ENCODE measurements around the gene URM1.
A peak's percentile ranks its signal among the peaks of the same experiment; 100 is the strongest.

URM1 gene

DNA sequence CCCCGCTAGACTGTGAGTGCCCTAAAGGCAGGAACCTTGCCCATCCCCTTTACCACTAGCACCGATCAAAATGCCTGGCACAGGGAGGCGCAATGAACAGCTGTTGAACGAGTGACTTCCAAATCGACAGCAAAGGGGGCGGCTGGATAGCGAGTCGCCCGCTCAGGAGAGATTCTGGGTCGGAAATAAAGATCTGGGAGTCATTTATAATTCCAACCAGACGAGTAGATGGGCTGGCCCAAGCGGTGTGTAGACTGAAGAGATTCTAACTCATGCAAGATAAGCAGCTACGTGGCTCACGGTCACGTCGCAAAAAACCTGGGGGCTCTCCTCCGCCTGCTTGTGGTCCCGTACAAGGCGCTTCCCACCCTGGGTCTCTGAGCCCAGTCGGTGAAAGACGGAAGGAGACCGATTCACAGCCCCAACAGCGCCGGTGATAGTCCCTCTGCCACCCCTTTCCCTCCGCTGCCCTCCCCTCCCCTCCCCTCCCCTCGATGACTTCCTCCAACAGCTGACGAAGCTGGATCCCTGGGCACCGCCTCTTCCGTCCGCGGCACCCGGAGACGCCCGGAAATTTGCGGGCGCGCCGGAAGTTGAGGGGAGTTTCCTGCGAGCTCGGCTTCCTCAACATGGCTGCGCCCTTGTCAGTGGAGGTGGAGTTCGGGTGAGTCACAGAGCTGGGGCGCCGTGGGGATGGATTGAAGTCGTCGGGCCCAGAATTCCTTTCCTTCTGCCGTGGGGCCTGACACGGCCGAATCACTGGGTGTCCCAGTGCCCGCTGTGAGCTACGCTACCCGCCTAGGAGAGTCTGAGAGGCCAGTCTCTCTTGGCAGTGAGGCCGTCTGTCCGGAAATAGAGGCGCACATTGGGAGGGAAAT is at the start of gene URM1:
Gene URM1, plus strand, starts transcription at position 623 of the 878 bp plus-strand sequence. Its CDS starts 7 bp downstream, at position 630.
- TF ChIP-seq EZH2 (IDR thresholded peaks at IDR 0.05) (no peak), POLR2AphosphoS5 (IDR thresholded peaks at IDR 0.05; ENCODE audit: borderline replicate concordance, low read depth, low read length) (peak; percentile 81)
- Histone ChIP-seq H3K36me3 (ENCODE audit: insufficient read depth, low read length) (no peaks in the 10 kb centered on the region), H3K9ac (ENCODE audit: insufficient read length) (peak within 1 kb of the TSS; percentile 93), H3K27ac (peak within 1 kb of the TSS; percentile 72; the same call in 1 of the 2 replicates), H3K4me3 (peak within 1 kb of the TSS; percentile 97), H3K9me3 (ENCODE audit: low read depth, low read length) (no peaks in the 10 kb centered on the region)
- DNase-seq (ENCODE audit: low read depth, low spot score) = peak; percentile 47

DNA sequence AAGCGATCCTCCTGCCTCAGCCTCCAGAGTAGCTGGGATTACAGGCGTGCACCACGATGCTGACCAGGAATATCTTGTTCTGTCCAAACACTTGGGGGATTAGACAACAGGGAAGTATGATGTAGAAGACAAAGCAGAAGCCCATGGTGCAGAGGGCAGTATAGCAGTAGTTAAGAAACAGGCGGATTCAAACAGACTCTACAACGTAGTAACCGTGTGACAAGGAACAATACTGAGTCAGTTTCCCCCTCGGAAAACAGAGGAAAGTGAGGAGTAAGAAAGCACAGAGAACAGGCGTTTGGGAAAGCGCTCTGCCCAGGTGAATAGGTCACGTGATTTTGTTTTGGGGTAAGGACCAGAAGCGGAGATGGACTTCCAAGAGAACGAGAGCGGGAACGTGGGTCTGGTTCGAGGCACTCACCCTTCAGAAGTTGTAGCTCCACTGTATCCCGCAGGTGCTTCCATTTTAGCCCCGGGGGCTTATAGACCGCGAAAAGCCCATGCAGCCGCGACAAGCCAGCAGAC is 49.2 kb upstream of the URM1 start:
- no peak overlapping the region for H3K27ac ChIP-seq
- H3K36me3 ChIP-seq (ENCODE audit: insufficient read depth, low read length) = peaks cover 21% of the 10 kb centered on the region; the same call in 1 of the 2 replicates
- no peak for DNase-seq (ENCODE audit: low read depth, low spot score)
- TF ChIP-seq EZH2 (IDR thresholded peaks at IDR 0.05) = no peak
- no peak for TF ChIP-seq FOXP2 (optimal IDR thresholded peaks at IDR 0.05; ENCODE audit: control extremely low read depth, extremely low read length, insufficient read depth)
- TF ChIP-seq POLR2AphosphoS5 (IDR thresholded peaks at IDR 0.05; ENCODE audit: borderline replicate concordance, low read depth, low read length) = no peak
- no peaks in the 10 kb centered on the region for H3K9me3 ChIP-seq (ENCODE audit: low read depth, low read length)
- H3K9ac ChIP-seq (ENCODE audit: insufficient read length) = peak overlapping the region; percentile 98
- peak overlapping the region; percentile 94 for H3K4me3 ChIP-seq

DNA sequence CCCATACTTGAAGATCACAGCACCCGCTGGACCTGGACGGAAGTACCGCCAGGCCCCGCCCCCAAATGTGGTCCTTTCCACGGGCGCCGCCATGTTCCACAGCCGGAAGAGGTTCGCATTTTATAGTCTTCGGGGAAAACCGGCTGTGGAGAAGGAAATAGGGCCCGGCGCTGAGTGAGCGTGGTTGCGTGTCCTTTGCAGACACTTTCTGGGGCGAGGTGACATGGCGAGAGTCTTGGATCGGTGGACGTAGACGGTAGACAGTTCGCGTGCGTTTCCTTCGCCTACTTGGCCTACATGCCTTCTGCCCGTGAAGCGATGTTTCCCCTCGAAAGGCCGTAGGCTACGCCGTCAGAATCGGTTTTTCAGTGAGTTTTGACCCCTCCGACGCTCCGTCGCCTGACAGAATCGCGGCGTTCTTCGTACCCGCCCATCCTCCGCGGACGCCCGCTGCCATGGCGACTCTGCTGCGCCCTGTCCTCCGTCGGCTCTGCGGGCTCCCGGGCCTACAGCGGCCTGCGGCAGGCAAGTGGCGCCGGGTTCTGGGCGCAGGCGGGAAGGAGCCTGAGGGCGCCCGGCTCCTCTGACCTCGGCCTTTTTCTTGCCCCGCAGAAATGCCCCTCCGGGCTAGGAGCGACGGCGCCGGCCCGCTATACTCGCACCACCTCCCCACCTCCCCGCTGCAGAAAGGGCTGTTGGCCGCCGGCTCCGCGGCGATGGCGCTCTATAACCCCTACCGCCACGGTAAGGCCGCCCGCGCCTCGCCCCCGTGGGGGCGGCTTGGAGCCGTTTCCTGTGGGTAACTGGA is 48.6 kb upstream of the URM1 start, which contains the start of the genes COQ4 and TRUB2:
Gene COQ4, plus strand, starts transcription at position 436 of the 808 bp plus-strand sequence. Its CDS starts 20 bp downstream, at position 456.
Gene TRUB2, minus strand, starts transcription at position 44 of the 808 bp plus-strand sequence. Its CDS starts 39 bp downstream, at position 5.
- Histone ChIP-seq H3K9me3 (ENCODE audit: low read depth, low read length) (no peaks in the 10 kb centered on the region), H3K4me3 (peak within 1 kb of the TSS; percentile 94), H3K27ac (peak within 1 kb of the TSS; percentile 97), H3K9ac (ENCODE audit: insufficient read length) (peak within 1 kb of the TSS; percentile 98), H3K36me3 (ENCODE audit: insufficient read depth, low read length) (peaks cover 15% of the 10 kb centered on the region; the same call in 1 of the 2 replicates)
- TF ChIP-seq FOXP2 (optimal IDR thresholded peaks at IDR 0.05; ENCODE audit: control extremely low read depth, extremely low read length, insufficient read depth) (peak; percentile 34), POLR2AphosphoS5 (IDR thresholded peaks at IDR 0.05; ENCODE audit: borderline replicate concordance, low read depth, low read length) (peak; percentile 88), EZH2 (IDR thresholded peaks at IDR 0.05) (no peak)
- DNase-seq (ENCODE audit: low read depth, low spot score) = peak; percentile 79

DNA sequence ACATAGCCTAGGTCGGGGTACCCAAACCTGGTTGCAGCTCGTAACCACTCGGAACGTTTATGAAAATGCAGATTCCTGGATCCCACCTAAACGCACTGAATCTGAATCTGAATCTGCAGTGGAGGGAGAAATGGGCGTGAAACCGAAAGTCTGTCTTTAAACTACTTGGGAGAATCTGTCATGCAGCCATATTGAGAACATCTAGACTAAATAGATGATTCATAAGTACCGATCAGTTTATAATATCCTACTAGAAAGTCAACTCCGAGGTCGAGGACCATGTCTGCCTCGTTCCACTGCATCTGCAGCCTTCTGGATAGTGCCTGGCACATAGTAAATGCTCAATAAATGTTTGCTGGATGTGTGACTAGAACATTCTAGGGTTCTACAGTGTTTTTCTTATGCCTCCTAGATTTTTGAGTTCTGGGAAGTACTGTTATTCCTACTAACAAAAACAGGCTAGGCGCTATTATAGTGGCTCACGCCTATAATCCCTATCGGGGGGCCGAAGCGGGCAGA is 47.9 kb upstream of the URM1 start:
- H3K36me3 ChIP-seq (ENCODE audit: insufficient read depth, low read length) = peaks cover 15% of the 10 kb centered on the region; the same call in 1 of the 2 replicates
- peak overlapping the region; percentile 94 for H3K4me3 ChIP-seq
- H3K27ac ChIP-seq = 0 out of 2 replicates have a peak overlapping the region, but pooled peaks have one; percentile 3
- no peak for DNase-seq (ENCODE audit: low read depth, low spot score)
- TF ChIP-seq POLR2AphosphoS5 (IDR thresholded peaks at IDR 0.05; ENCODE audit: borderline replicate concordance, low read depth, low read length) (no peak), EZH2 (IDR thresholded peaks at IDR 0.05) (no peak), FOXP2 (optimal IDR thresholded peaks at IDR 0.05; ENCODE audit: control extremely low read depth, extremely low read length, insufficient read depth) (no peak)
- H3K9me3 ChIP-seq (ENCODE audit: low read depth, low read length) = no peaks in the 10 kb centered on the region
- peak overlapping the region; percentile 98 for H3K9ac ChIP-seq (ENCODE audit: insufficient read length)

DNA sequence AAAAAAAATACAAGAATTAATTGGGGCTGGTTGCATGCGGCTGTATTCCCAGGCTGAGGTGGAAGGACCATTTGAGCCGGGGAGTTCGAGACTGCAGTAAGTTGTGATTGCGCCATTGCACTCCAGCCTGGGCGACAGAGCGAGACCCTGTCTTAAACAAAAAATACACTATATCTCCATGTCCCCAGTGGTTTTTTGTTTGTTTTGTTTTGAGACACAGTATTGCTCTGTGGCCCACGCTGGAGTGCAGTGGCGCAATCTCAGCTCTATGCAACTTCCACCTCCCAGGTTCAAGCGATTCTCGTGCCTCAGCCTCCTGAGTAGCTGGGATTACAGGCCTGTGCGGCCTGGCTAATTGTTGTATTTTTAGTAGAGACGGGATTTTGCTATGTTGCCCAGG is 47.4 kb upstream of the URM1 start:
- H3K27ac ChIP-seq = no peak overlapping the region

DNA sequence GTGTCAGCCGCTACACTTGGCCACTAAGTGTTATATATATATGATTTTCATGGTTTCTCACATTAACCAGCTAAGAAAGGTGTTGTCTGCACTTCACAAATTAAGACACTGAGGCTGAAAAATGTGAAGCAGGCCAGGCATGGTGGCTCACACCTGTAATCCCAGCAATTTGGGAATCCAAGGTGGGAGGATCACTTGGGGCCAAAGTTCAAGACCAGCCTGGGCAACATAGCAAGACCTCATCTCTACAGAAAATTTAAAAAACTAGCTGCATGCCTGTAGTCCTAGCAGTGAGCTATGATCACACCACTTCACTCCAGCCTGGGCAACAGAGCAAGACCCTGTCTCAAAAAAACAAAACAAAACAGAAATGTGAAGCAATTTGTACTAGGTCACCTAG is 46.8 kb upstream of the URM1 start:
- no peak overlapping the region for H3K27ac ChIP-seq
- no peak overlapping the region for H3K9ac ChIP-seq (ENCODE audit: insufficient read length)
- no peaks in the 10 kb centered on the region for H3K9me3 ChIP-seq (ENCODE audit: low read depth, low read length)

More for the DNA sequence above, 47.4 kb upstream of the URM1 start:
- no peaks in the 10 kb centered on the region for H3K9me3 ChIP-seq (ENCODE audit: low read depth, low read length)
- peak overlapping the region; percentile 98 for H3K9ac ChIP-seq (ENCODE audit: insufficient read length)
- H3K4me3 ChIP-seq = peak overlapping the region; percentile 94
- no peak for DNase-seq (ENCODE audit: low read depth, low spot score)
- H3K36me3 ChIP-seq (ENCODE audit: insufficient read depth, low read length) = peaks cover 15% of the 10 kb centered on the region; the same call in 1 of the 2 replicates
- TF ChIP-seq POLR2AphosphoS5 (IDR thresholded peaks at IDR 0.05; ENCODE audit: borderline replicate concordance, low read depth, low read length) = no peak
- TF ChIP-seq EZH2 (IDR thresholded peaks at IDR 0.05) = no peak
- no peak for TF ChIP-seq FOXP2 (optimal IDR thresholded peaks at IDR 0.05; ENCODE audit: control extremely low read depth, extremely low read length, insufficient read depth)

DNA sequence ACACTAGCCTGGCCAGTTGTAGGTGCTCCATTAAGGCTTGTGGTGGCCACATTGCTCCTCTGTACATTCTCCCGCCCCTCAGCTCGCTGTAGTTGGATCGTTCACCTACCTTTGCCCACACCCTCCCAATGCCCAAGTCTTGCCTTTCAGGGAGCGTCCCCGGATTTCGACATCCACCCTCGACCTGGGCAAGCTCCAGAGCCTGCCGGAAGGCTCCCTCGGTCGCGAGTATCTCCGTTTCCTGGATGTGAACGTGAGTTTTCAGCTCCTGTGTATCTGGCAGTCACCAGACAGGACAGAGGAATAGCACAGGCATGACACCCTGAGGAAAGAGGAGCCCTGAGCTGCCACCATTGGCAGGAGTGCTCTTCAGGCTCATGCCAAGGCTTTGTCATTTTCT is 45.5 kb upstream of the URM1 start:
- no peaks in the 10 kb centered on the region for H3K9me3 ChIP-seq (ENCODE audit: low read depth, low read length)
- H3K4me3 ChIP-seq = no peak overlapping the region
- no peak for DNase-seq (ENCODE audit: low read depth, low spot score)
- no peak overlapping the region for H3K27ac ChIP-seq
- peaks cover 15% of the 10 kb centered on the region; the same call in 1 of the 2 replicates for H3K36me3 ChIP-seq (ENCODE audit: insufficient read depth, low read length)
- H3K9ac ChIP-seq (ENCODE audit: insufficient read length) = no peak overlapping the region
- no peak for TF ChIP-seq EZH2 (IDR thresholded peaks at IDR 0.05)
- TF ChIP-seq FOXP2 (optimal IDR thresholded peaks at IDR 0.05; ENCODE audit: control extremely low read depth, extremely low read length, insufficient read depth) = no peak
- TF ChIP-seq POLR2AphosphoS5 (IDR thresholded peaks at IDR 0.05; ENCODE audit: borderline replicate concordance, low read depth, low read length) = no peak

More for the DNA sequence above, 46.8 kb upstream of the URM1 start:
- TF ChIP-seq POLR2AphosphoS5 (IDR thresholded peaks at IDR 0.05; ENCODE audit: borderline replicate concordance, low read depth, low read length) (no peak), FOXP2 (optimal IDR thresholded peaks at IDR 0.05; ENCODE audit: control extremely low read depth, extremely low read length, insufficient read depth) (no peak), EZH2 (IDR thresholded peaks at IDR 0.05) (no peak)
- DNase-seq (ENCODE audit: low read depth, low spot score) = no peak
- Histone ChIP-seq H3K4me3 (no peak overlapping the region), H3K36me3 (ENCODE audit: insufficient read depth, low read length) (peaks cover 15% of the 10 kb centered on the region; the same call in 1 of the 2 replicates)

Data from SK-N-MC (cell line).